H9 (cell line): ENCODE data around the gene ANKRD44. TPM values are rescaled to one million over a fixed set of nuclear protein-coding genes. Genes with fewer than 3 reads are reported as not detected.

ENCODE experiments used
- DNase-seq: peaks from one replicate; pipeline ENCODE4 v3.0.0-alpha.2; 2017
- H2AFZ ChIP-seq: one replicate; pipeline ENCODE4 v1.6.1; 2013; ENCODE audit warnings: mild to moderate bottlenecking, low read length, control low read depth, moderate library complexity
- H2AK5ac ChIP-seq: 2 replicates; pipeline ENCODE4 v1.6.1; 2013; ENCODE audit warnings: low read length, control low read depth, mixed read lengths; ENCODE audit not compliant: insufficient read length
- H2BK120ac ChIP-seq: one replicate; pipeline ENCODE4 v1.6.1; 2013; ENCODE audit warnings: low read depth, mild to moderate bottlenecking, low read length, control low read depth, inconsistent platforms; ENCODE audit not compliant: poor library complexity, severe bottlenecking
- H2BK12ac ChIP-seq: 2 replicates; pipeline ENCODE4 v1.6.1; 2013; ENCODE audit warnings: low read length, control low read depth, mixed read lengths, low read depth; ENCODE audit not compliant: insufficient read length
- H2BK15ac ChIP-seq: 2 replicates; pipeline ENCODE4 v1.6.1; 2013; ENCODE audit warnings: low read depth, low read length, control low read depth
- H2BK20ac ChIP-seq: one replicate; pipeline ENCODE4 v1.6.1; 2013; ENCODE audit warnings: low read depth, mild to moderate bottlenecking, low read length, control low read depth, inconsistent platforms; ENCODE audit not compliant: poor library complexity, severe bottlenecking
- H2BK5ac ChIP-seq: 2 replicates; pipeline ENCODE4 v1.6.1; 2013; ENCODE audit warnings: low read length, control low read depth, mixed read lengths; ENCODE audit not compliant: insufficient read length
- H3K14ac ChIP-seq: 2 replicates; pipeline ENCODE4 v1.6.1; 2013; ENCODE audit warnings: low read length, control low read depth; ENCODE audit not compliant: insufficient read depth
- H3K18ac ChIP-seq: 2 replicates; pipeline ENCODE4 v1.6.1; 2013; ENCODE audit warnings: low read depth, mild to moderate bottlenecking, mixed read lengths, low read length, control low read depth; ENCODE audit not compliant: insufficient read length
- H3K23ac ChIP-seq: 2 replicates; pipeline ENCODE4 v1.6.1; 2013; ENCODE audit warnings: low read length, control low read depth, mixed read lengths, low read depth; ENCODE audit not compliant: insufficient read length
- H3K23me2 ChIP-seq: 2 replicates; pipeline ENCODE4 v1.6.1; 2013; ENCODE audit warnings: low read depth, mild to moderate bottlenecking, mixed read lengths, low read length, control low read depth; ENCODE audit not compliant: insufficient read length, poor library complexity, severe bottlenecking
- H3K27ac ChIP-seq: 2 replicates; pipeline ENCODE4 v1.5.1; 2013; ENCODE audit warnings: low read length, control low read depth, mixed read lengths, low read depth; ENCODE audit not compliant: insufficient read length
- H3K27me3 ChIP-seq: 2 replicates; pipeline ENCODE4 v1.6.1; 2013; ENCODE audit warnings: low read length, control low read depth, inconsistent platforms; ENCODE audit not compliant: insufficient read depth
- H3K4ac ChIP-seq: 2 replicates; pipeline ENCODE4 v1.6.1; 2013; ENCODE audit warnings: low read depth, mild to moderate bottlenecking, control low read depth, inconsistent platforms, low read length, moderate library complexity
- H3K4me1 ChIP-seq: 2 replicates; pipeline ENCODE4 v1.6.1; 2013; ENCODE audit warnings: low read length, control low read depth, inconsistent platforms; ENCODE audit not compliant: insufficient read depth
- H3K4me2 ChIP-seq: 2 replicates; pipeline ENCODE4 v1.6.1; 2013; ENCODE audit warnings: low read length, control low read depth, mixed read lengths; ENCODE audit not compliant: insufficient read length, insufficient read depth
- H3K56ac ChIP-seq: 2 replicates; pipeline ENCODE4 v1.6.1; 2013; ENCODE audit warnings: low read depth, mild to moderate bottlenecking, mixed read lengths, low read length, control low read depth; ENCODE audit not compliant: insufficient read length
- H3K79me1 ChIP-seq: 2 replicates; pipeline ENCODE4 v1.6.1; 2013; ENCODE audit warnings: low read depth, mild to moderate bottlenecking, moderate library complexity, low read length, control low read depth, inconsistent platforms; ENCODE audit not compliant: insufficient read depth, poor library complexity, severe bottlenecking
- H3K79me2 ChIP-seq: 2 replicates; pipeline ENCODE4 v1.6.1; 2013; ENCODE audit warnings: low read length, control low read depth, inconsistent platforms; ENCODE audit not compliant: insufficient read depth
- H3K9ac ChIP-seq: 2 replicates; pipeline ENCODE4 v1.6.1; 2013; ENCODE audit warnings: low read length, control low read depth, mixed read lengths; ENCODE audit not compliant: insufficient read length; ENCODE audit errors: extremely low read depth
- H3K9me3 ChIP-seq: one replicate; pipeline ENCODE4 v1.6.1; 2013; ENCODE audit warnings: low read depth, low read length, inconsistent platforms; ENCODE audit not compliant: control insufficient read depth
- H3T11ph ChIP-seq: one replicate; pipeline ENCODE4 v1.6.1; 2013; ENCODE audit warnings: mild to moderate bottlenecking, low read length, control low read depth, inconsistent platforms
- H4K20me1 ChIP-seq: one replicate; pipeline ENCODE4 v1.6.1; 2013; ENCODE audit not compliant: control insufficient read depth, insufficient read length, insufficient read depth
- H4K5ac ChIP-seq: 2 replicates; pipeline ENCODE4 v1.6.1; 2013; ENCODE audit warnings: low read depth, mild to moderate bottlenecking, mixed read lengths, low read length, control low read depth; ENCODE audit not compliant: insufficient read length
- H4K8ac ChIP-seq: replicated peaks from 2 replicates; pipeline ENCODE4 v1.6.1; 2013; ENCODE audit warnings: low read length, control low read depth, mixed read lengths, low read depth; ENCODE audit not compliant: insufficient read length
- H4K91ac ChIP-seq: 2 replicates; pipeline ENCODE4 v1.6.1; 2013; ENCODE audit warnings: low read depth, mild to moderate bottlenecking, moderate library complexity, mixed read lengths, low read length, control low read depth; ENCODE audit not compliant: insufficient read length
- H3K27ac Mint-ChIP-seq, 3 experiments: 2 replicates in 2 of 3; 3 replicates in 1 of 3; pipeline ENCODE4 v1.8.0; 2020 to 2021; ENCODE audit warnings: mixed read lengths in 3 of 3, mild to moderate bottlenecking in 1 of 3, moderate library complexity in 1 of 3
- H3K27me3 Mint-ChIP-seq: 2 replicates; pipeline ENCODE4 v1.8.0; 2021; ENCODE audit warnings: low read depth, mild to moderate bottlenecking, moderate library complexity, mixed read lengths
- H3K36me3 Mint-ChIP-seq, 3 experiments: 2 replicates in 2 of 3; 3 replicates in 1 of 3; pipeline ENCODE4 v1.8.0; 2020 to 2021; ENCODE audit warnings: low read depth in 3 of 3, mixed read lengths in 3 of 3; ENCODE audit not compliant: insufficient read depth in 1 of 3
- H3K4me1 Mint-ChIP-seq, 2 experiments: 2 replicates each; pipeline ENCODE4 v1.8.0; 2020; ENCODE audit warnings: mixed read lengths in 2 of 2
- H3K4me3 Mint-ChIP-seq, 2 experiments: 2 replicates in 1 of 2; 3 replicates in 1 of 2; pipeline ENCODE4 v1.8.0; 2020 to 2021; ENCODE audit warnings: mild to moderate bottlenecking in 2 of 2, mixed read lengths in 2 of 2, moderate library complexity in 1 of 2
- H3K9me3 Mint-ChIP-seq, 2 experiments: 2 replicates in 1 of 2; 3 replicates in 1 of 2; pipeline ENCODE4 v1.8.0; 2020; ENCODE audit warnings: mild to moderate bottlenecking in 2 of 2, mixed read lengths in 2 of 2, moderate library complexity in 1 of 2
- CTCF ChIP-seq: fragments of 200-600 bp; sonication (generic); conservative IDR thresholded peaks from 3 replicates; pipeline ENCODE4 v1.8.0; 2021; ENCODE audit warnings: antibody characterized with exemption, mild to moderate bottlenecking
- WGBS: extraction: QIAGEN DNeasy Blood & Tissue Kit; methylation state at CpG from one replicate; pipeline ENCODE4 v1.1.7; 2013; ENCODE audit warnings: missing lambda C conversion rate, low lambda C conversion rate, mixed read lengths; ENCODE audit not compliant: insufficient read length; ENCODE audit errors: extremely low coverage; 5-methylcytosine and 5-hydroxymethylcytosine counted together
- total RNA-seq: library from RNA; stranded (reverse); gene quantifications from 2 replicates; pipeline ENCODE4 v1.2.1, GENCODE V29; 2021

The ANKRD44 gene
- total RNA-seq, 1 experiment from 2014 or later = 1.9 TPM

DNA sequence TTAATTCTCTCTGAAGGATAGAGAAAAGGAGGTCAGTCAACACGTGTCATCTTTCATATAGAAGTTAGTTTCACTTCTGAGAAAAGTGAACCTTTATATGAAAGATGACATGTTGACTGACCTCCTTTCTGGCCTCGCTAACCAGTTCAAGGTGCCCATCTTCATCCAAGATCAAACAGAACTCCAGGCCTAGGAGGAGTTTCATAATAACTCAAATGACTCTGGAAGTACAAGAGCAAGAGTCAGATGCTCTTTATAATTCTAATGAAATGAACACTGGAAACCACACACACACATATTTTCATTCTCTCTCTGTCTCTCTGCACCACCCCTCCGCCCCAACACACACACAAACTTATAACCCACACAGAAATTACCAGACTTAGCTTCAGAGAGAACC, 16.3 kb downstream of the ANKRD44 start:
- no peak overlapping the region for H3K18ac ChIP-seq
- H3K27ac ChIP-seq = no peak overlapping the region
- WGBS = no CpG with 5 or more reads among the region's 3 CpGs
- no peak overlapping the region for H3K14ac ChIP-seq
- no peak overlapping the region for H2BK5ac ChIP-seq
- Mint-ChIP-seq H3K4me1 (no peaks in the 10 kb centered on the region), H3K9me3 (peaks cover 2 to 3% of the 10 kb centered on the region in 2 experiments; a peak in 2 of 5 replicates), H3K27me3 (no peaks in the 10 kb centered on the region), H3K27ac (no peak overlapping the region), H3K4me3 (no peak overlapping the region), H3K36me3 (no peaks in the 10 kb centered on the region)
- no peak overlapping the region for H3K4me2 ChIP-seq
- no peaks in the 10 kb centered on the region for H3K79me2 ChIP-seq
- H3K9ac ChIP-seq = no peak overlapping the region
- H4K5ac ChIP-seq = no peak overlapping the region
- no peak overlapping the region for H4K8ac ChIP-seq
- H2BK15ac ChIP-seq = no peak overlapping the region
- H3K56ac ChIP-seq = no peak overlapping the region
- no peaks in the 10 kb centered on the region for H3K23me2 ChIP-seq
- no peak overlapping the region for H3T11ph ChIP-seq
- H2BK120ac ChIP-seq = no peak overlapping the region
- no peak overlapping the region for H4K91ac ChIP-seq
- H3K9me3 ChIP-seq = no peaks in the 10 kb centered on the region
- no peak for DNase-seq
- H3K27me3 ChIP-seq = no peaks in the 10 kb centered on the region
- H3K4ac ChIP-seq = no peak overlapping the region
- no peaks in the 10 kb centered on the region for H4K20me1 ChIP-seq
- no peak overlapping the region for H2AK5ac ChIP-seq
- H2AFZ ChIP-seq = no peak overlapping the region
- H3K79me1 ChIP-seq = no peaks in the 10 kb centered on the region
- H3K23ac ChIP-seq = no peak overlapping the region
- H3K4me1 ChIP-seq = no peaks in the 10 kb centered on the region
- no peak for TF ChIP-seq CTCF
- H2BK12ac ChIP-seq = no peak overlapping the region
- H2BK20ac ChIP-seq = no peak overlapping the region
